Measurements from ENCODE around the gene NTF4.
"Not testable (repeated sequence)": the region's sequence is repeated elsewhere in the genome, so short reads cannot be mapped to it uniquely, and the experiment has no call there.

- TF ChIP-seq EZH2 (IDR thresholded peaks at IDR 0.05); POLR2AphosphoS5 (IDR thresholded peaks at IDR 0.05; ENCODE audit: borderline replicate concordance, low read depth, low read length): not testable (repeated sequence)
These were observed 39.5 kb downstream of the NTF4 start for GRCh38 chr19:49025088-49025487.
